IPS DF 6.9 (cell line): ENCODE results near the gene ZC3H13.

Experiments used
- DNase-seq: peaks from one replicate; pipeline ENCODE4 v3.0.0-alpha.2; 2013; ENCODE audit warnings: low read depth, low spot score
- H3K27ac ChIP-seq: one replicate; pipeline ENCODE4 v1.5.1; 2013; ENCODE audit warnings: low read length, control low read depth
- H3K27me3 ChIP-seq: 2 replicates; pipeline ENCODE4 v1.6.1; 2013; ENCODE audit warnings: mild to moderate bottlenecking, low read length; ENCODE audit not compliant: control insufficient read depth, insufficient read depth
- H3K36me3 ChIP-seq: 2 replicates; pipeline ENCODE4 v1.6.1; 2013; ENCODE audit warnings: low read length; ENCODE audit not compliant: control insufficient read depth, insufficient read depth
- H3K4me1 ChIP-seq: 2 replicates; pipeline ENCODE4 v1.6.1; 2013; ENCODE audit warnings: low read length; ENCODE audit not compliant: control insufficient read depth, insufficient read depth
- H3K4me3 ChIP-seq: 2 replicates; pipeline ENCODE4 v1.5.1; 2013; ENCODE audit warnings: mild to moderate bottlenecking, low read length
- H3K9me3 ChIP-seq: 2 replicates; pipeline ENCODE4 v1.6.1; 2013; ENCODE audit warnings: low read length, inconsistent platforms; ENCODE audit not compliant: control insufficient read depth, insufficient read depth
- WGBS: extraction: QIAGEN DNeasy Blood & Tissue Kit; methylation state at CpG from one replicate; pipeline ENCODE4 v1.1.7; 2013; ENCODE audit warnings: mixed read lengths, missing lambda C conversion rate; ENCODE audit not compliant: insufficient read length, insufficient coverage; 5-methylcytosine and 5-hydroxymethylcytosine counted together

Gene ZC3H13

DNA sequence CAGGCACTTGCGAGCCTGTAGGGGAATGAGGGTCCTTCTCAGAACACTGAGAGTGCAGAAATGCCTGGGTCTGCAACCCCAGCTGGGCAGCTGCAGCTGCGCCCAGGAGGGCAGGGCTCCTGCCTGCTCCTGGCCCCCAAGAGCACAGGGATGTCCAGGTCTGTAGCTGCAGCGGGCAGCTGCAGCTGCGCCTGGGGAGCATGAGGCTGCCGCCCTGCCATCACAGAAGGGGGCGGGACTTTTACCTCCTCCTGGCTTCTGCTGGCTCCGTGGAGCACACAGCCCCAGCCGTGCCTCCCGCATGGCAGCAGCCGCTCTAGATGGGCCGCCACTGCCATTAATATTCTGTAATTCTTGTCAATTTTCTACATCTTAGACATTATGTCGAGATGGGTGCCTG lies 34.4 kb upstream of the ZC3H13 start:
- WGBS: no CpG with 5 or more reads among the region's 12 CpGs

DNA sequence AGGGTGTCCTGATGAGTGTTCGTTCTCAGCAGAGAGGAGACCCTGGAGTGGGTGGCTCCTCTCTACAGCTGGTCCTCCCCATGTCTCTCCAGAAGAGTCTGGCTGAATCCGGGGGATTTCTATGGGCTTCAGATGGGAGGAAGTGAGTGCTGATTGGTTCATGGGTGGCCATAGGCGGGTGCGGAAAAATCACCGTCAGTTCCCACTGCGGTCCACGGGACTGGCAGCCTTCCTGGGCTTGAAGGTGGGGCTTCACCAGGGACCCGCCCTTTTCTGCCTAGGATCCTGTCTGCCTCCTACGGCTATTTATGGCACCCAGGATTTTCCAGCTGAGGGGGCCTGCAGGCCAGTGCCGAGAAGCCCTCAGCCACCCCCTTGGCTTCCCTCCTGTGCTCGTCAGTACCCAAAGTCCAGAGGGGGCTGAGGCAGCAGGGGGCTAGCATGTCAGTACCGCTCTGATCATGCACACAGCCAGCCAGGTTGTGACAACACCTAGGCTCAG lies 33.9 kb upstream of the ZC3H13 start:
- DNase-seq: no peak
- no CpG with 5 or more reads among the region's 12 CpGs for WGBS
- H3K9me3 ChIP-seq: no peaks in the 10 kb centered on the region
- no peak overlapping the region for H3K4me3 ChIP-seq
- no peaks in the 10 kb centered on the region for H3K27me3 ChIP-seq
- H3K27ac ChIP-seq: no peak overlapping the region
- no peaks in the 10 kb centered on the region for H3K36me3 ChIP-seq
- no peaks in the 10 kb centered on the region for H3K4me1 ChIP-seq

More for the DNA sequence above, 34.4 kb upstream of the ZC3H13 start:
- Histone ChIP-seq H3K36me3 (no peaks in the 10 kb centered on the region), H3K9me3 (no peaks in the 10 kb centered on the region), H3K4me1 (no peaks in the 10 kb centered on the region), H3K27ac (no peak overlapping the region), H3K27me3 (no peaks in the 10 kb centered on the region), H3K4me3 (no peak overlapping the region)
- DNase-seq: no peak

DNA sequence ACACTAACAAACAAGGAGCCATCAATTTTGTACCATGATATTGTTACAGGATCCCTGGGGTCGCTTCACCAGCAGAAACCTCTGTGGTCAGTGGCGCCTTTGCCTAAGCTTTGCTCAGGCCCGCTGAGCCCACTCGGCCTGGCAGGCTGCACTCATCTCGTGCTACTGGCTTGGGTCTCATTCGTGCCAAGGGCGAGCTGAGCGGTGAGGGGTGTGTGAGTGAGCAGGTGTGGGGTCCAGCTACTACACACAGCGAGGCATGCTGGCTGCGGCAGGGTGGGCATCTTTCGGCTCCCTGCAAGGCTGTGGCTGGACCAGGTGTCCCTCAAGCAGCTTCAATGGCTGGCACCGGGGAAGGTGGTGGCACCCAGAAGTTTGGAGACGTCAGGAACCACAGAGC lies 33.2 kb upstream of the ZC3H13 start:
- no peak overlapping the region for H3K4me3 ChIP-seq
- H3K27me3 ChIP-seq: no peaks in the 10 kb centered on the region
- no peaks in the 10 kb centered on the region for H3K36me3 ChIP-seq
- WGBS: no CpG with 5 or more reads among the region's 13 CpGs
- no peaks in the 10 kb centered on the region for H3K4me1 ChIP-seq
- H3K27ac ChIP-seq: no peak overlapping the region
- no peaks in the 10 kb centered on the region for H3K9me3 ChIP-seq
- DNase-seq: no peak

DNA sequence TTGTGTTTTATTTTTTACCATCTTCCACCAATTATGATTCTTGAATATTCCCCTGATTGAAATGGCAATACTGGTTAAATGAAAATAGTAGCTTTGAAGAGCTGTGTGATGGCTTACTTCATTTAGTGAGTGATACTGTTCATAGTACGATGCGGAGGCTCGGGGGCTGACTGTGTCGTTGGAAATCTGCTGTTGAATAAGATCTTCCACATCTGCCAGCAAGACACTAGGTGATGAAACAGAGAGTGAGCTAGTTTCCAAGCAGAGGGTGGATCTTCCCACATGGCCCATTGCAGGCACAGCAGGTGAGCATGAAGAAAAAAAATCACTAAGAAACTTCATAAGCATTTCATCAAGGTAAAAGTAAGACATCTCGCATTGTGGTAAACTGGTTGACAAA lies 29.8 kb upstream of the ZC3H13 start:
- no peak overlapping the region for H3K4me3 ChIP-seq
- no peaks in the 10 kb centered on the region for H3K4me1 ChIP-seq
- no CpG with 5 or more reads among the region's 5 CpGs for WGBS
- no peaks in the 10 kb centered on the region for H3K27me3 ChIP-seq
- no peak for DNase-seq
- H3K36me3 ChIP-seq: no peaks in the 10 kb centered on the region
- H3K9me3 ChIP-seq: no peaks in the 10 kb centered on the region
- H3K27ac ChIP-seq: no peak overlapping the region

DNA sequence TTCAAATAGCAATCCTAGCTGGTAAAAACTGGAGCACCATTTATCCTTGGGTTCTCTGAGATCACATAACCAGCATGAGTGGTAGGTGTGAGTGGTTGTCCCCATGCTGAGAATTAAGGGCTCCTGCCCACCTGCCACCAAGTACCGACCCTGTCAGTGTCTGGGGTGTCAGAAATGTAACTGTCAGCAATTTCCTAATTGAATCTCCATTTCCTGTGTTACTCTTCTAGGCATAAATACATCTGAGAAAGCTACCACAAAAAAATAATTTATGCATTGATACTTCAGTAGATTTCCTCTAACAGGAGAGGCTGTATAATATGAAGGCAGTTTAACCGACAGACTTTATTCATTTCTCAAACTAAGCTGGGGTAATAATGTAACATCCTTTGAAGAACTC lies 27.2 kb upstream of the ZC3H13 start:
- Histone ChIP-seq H3K36me3 (no peaks in the 10 kb centered on the region), H3K9me3 (no peaks in the 10 kb centered on the region), H3K4me3 (no peak overlapping the region), H3K27me3 (no peaks in the 10 kb centered on the region), H3K4me1 (no peaks in the 10 kb centered on the region), H3K27ac (no peak overlapping the region)
- WGBS: no CpG with 5 or more reads among the region's 2 CpGs
- DNase-seq: no peak

DNA sequence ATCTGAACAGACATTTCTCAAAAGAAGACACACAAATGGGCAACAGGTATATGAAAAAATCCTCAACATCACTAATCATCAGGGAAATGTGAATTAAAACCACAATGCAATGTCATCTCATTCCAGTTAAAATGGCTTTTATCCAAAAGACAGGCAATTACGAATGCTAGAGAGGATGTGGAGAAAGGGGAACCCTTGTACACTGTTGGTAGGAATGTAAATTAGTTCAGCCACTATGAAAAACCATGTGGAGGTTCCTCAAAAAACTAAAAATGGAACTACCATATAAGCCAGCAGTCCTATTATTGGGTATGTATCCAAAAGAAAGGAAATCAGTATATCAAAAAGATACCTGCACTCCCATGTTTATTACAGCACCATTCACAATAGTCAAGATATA lies 24.7 kb upstream of the ZC3H13 start:
- Histone ChIP-seq H3K27ac (no peak overlapping the region), H3K9me3 (no peaks in the 10 kb centered on the region), H3K36me3 (no peaks in the 10 kb centered on the region), H3K27me3 (no peaks in the 10 kb centered on the region), H3K4me3 (no peak overlapping the region), H3K4me1 (no peaks in the 10 kb centered on the region)
- WGBS: no CpG with 5 or more reads among the region's 1 CpG
- DNase-seq: no peak

DNA sequence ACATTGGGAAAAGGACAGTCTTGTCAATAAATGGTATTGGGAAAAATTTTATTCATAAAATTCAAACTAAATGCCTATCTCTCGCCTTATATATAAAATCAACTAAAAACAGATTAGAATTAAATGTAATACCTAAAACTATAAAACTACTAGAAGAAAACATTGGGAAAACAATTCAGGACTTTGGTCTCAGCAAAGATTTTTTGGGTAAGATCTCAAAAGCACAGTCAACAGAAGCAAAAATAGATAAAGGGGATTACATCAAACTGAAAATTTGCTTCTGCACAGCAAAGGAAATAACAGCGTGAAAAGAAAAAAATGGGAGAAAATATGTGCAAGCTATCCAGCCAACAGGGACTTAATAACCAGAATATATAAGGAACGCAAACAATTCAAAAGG lies 24.3 kb upstream of the ZC3H13 start:
- Histone ChIP-seq H3K4me3 (no peak overlapping the region), H3K27me3 (no peaks in the 10 kb centered on the region), H3K36me3 (no peaks in the 10 kb centered on the region), H3K4me1 (no peaks in the 10 kb centered on the region), H3K27ac (no peak overlapping the region), H3K9me3 (no peaks in the 10 kb centered on the region)
- DNase-seq: no peak
- no CpG with 5 or more reads among the region's 3 CpGs for WGBS

DNA sequence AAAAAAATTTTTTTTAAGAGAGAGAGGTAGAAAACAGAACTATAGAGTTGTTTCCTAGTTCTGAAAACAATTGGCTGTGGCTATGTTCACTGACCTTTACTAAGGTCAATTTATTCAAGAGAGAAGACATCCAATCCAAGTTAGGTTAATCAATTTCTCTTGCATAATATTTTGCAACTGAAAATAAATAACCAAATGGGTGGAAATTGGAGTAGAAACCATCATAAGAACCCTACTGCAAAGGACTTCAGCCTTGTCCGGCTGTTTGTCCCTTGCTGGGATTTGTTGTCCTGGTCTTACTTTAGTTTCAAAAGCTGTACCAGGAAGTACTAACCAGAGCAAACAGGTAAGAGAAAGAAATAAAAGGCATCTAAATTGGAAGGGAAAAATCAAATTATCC lies 23.3 kb upstream of the ZC3H13 start:
- no CpG with 5 or more reads among the region's 1 CpG for WGBS
- no peaks in the 10 kb centered on the region for H3K36me3 ChIP-seq
- DNase-seq: no peak
- H3K4me3 ChIP-seq: no peak overlapping the region
- H3K9me3 ChIP-seq: no peaks in the 10 kb centered on the region
- H3K27ac ChIP-seq: no peak overlapping the region
- no peaks in the 10 kb centered on the region for H3K27me3 ChIP-seq
- no peaks in the 10 kb centered on the region for H3K4me1 ChIP-seq

DNA sequence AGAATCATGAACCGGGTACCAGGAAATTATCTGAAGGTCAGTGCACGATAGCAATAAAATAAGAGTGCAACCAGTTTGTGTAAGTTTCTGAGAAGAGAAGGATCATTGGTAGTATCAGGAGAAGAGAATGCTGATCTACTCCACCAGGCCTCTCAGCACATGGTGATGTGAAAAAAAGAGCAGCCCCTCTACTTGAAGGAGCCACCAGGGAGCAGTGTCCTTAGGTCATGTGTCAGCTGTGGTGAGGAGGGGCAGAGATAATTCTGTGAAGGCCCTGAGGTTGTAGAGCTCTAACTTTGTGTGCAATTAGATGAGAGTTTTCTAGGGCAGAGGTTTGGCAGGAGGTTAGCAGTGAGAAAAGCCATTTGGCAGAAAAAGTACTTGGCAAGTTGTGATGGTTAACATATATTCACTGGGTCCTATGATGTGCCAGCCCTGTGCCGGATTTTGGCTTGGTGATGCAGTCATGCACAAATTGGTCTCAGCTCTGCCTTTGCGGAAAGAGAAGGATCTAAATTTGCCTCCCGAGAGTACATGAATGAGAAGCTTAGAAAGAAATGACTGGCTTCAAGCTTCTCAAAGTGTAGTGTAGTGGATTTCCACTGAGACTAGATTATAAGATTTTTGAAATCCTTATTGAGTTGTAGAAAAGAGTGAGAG lies 19.2 kb upstream of the ZC3H13 start:
- Histone ChIP-seq H3K27ac (no peak overlapping the region), H3K4me1 (no peaks in the 10 kb centered on the region), H3K4me3 (no peak overlapping the region), H3K9me3 (no peaks in the 10 kb centered on the region), H3K36me3 (no peaks in the 10 kb centered on the region), H3K27me3 (no peaks in the 10 kb centered on the region)
- DNase-seq: peak; percentile 18
- no CpG with 5 or more reads among the region's 5 CpGs for WGBS

DNA sequence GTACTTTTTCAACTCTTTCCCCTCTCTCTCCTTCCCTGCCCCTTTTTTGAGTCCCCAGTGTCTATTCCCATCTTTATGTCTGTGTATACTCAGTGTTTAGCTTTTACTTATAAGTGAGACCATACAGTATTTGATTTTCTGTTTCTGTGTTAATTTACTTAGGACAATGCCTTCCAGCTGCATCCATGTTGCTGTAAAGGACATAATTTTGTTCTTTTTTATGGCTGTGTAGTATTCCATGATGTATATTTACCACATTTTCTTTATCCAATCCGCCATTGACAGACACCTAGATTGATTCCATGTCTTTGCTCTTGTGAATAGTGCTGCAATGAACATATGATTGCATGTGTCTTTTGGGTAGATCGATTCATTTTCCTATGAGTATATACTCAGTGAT lies 10.7 kb upstream of the ZC3H13 start:
- Histone ChIP-seq H3K9me3 (no peaks in the 10 kb centered on the region), H3K27ac (no peak overlapping the region), H3K4me3 (no peak overlapping the region), H3K27me3 (no peaks in the 10 kb centered on the region), H3K36me3 (no peaks in the 10 kb centered on the region), H3K4me1 (no peaks in the 10 kb centered on the region)
- WGBS: no CpG with 5 or more reads among the region's 2 CpGs
- no peak for DNase-seq

DNA sequence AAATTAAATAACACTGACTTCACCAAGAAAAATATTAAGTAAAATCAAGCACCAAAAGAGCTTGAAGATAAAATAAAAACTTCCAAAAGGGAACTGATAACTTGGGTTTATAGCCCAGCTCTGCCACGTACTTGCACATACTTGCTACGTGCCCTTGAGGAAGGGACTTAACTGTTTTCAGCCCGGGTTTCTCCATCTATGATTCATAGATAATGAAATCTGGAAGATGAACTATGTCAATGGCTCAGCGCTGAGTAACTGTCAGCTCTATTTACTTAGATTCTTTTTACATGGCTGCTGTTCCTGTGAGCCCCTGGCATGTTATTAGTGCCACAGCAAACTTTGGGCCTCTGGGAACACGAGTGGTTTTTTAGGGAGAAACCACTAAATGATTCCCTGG lies 9.6 kb upstream of the ZC3H13 start:
- no peak overlapping the region for H3K4me3 ChIP-seq
- no peaks in the 10 kb centered on the region for H3K27me3 ChIP-seq
- H3K4me1 ChIP-seq: no peaks in the 10 kb centered on the region
- H3K27ac ChIP-seq: no peak overlapping the region
- no peaks in the 10 kb centered on the region for H3K9me3 ChIP-seq
- no CpG with 5 or more reads among the region's 5 CpGs for WGBS
- no peaks in the 10 kb centered on the region for H3K36me3 ChIP-seq
- DNase-seq: no peak
